Transverse colon (tissue), 4 donors: ENCODE data around the gene CDCA3. TPM values are rescaled to one million over a fixed set of nuclear protein-coding genes. Genes with fewer than 3 reads are reported as not detected.

ENCODE experiments used
- DNase-seq: peaks from one replicate; pipeline ENCODE4 v3.0.0-alpha.2; 2019
- H3K27ac ChIP-seq, 4 donors: fragments of 200-600 bp; sonication (generic); 2 replicates each; pipeline ENCODE4 v1.5.1; 2016 to 2018; ENCODE audit warnings: inconsistent platforms in 4 of 4
- H3K27me3 ChIP-seq: fragments of 200-600 bp; sonication (generic); 2 replicates; pipeline ENCODE4 v1.5.1; 2017; ENCODE audit warnings: inconsistent platforms
- H3K36me3 ChIP-seq, 4 donors: fragments of 200-600 bp; sonication (generic); 2 replicates each; pipeline ENCODE4 v1.5.1; 2017 to 2019; ENCODE audit warnings: inconsistent platforms in 4 of 4
- H3K4me1 ChIP-seq, 4 donors: fragments of 200-600 bp; sonication (generic); 2 replicates each; pipeline ENCODE4 v1.5.1; 2017 to 2020; ENCODE audit warnings: inconsistent platforms in 4 of 4
- H3K4me3 ChIP-seq, 4 donors: fragments of 200-600 bp; sonication (generic); 1 replicate in 1 of 4; 2 replicates in 3 of 4; pipeline versions ENCODE4 v1.5.1 to v1.6.1; 2017 to 2019; ENCODE audit warnings: inconsistent platforms in 4 of 4
- H3K9me3 ChIP-seq, 2 donors: fragments of 200-600 bp; sonication (generic); 2 replicates each; pipeline ENCODE4 v1.5.1; 2017 to 2019; ENCODE audit warnings: inconsistent platforms in 2 of 2
- EP300 ChIP-seq: sonication (generic); formaldehyde crosslinking; IDR thresholded peaks from one replicate; pipeline ENCODE4 v1.6.1; 2017; ENCODE audit warnings: antibody characterized with exemption, low read depth
- POLR2A ChIP-seq: fragments of 450-650 bp; IDR thresholded peaks from one replicate; pipeline ENCODE4 v1.6.1; 2016; ENCODE audit warnings: antibody characterized with exemption, mild to moderate bottlenecking, moderate library complexity
- POLR2AphosphoS5 ChIP-seq, 3 donors: sonication (generic); formaldehyde crosslinking; IDR thresholded peaks; one replicate each; pipeline ENCODE4 v1.6.1; 2016; ENCODE audit warnings: antibody characterized with exemption in 3 of 3
- WGBS, 2 donors: methylation state at CpG; one replicate each; pipeline ENCODE4 v1.1.5; 2018; ENCODE audit warnings: low coverage in 1 of 2; 5-methylcytosine and 5-hydroxymethylcytosine counted together
- in situ Hi-C, 4 donors: fragments of 200-750 bp; cut with MboI; loops; one replicate each; pipeline versions ENCODE4 v1.15.0 to v1.15.1; 2017; ENCODE audit warnings: low sequenced_read_pairs in 3 of 4, low pct_ligation_motif_present in 1 of 4, low pct_unique_long_range_greater_than_20kb in 1 of 4
- intact Hi-C: fragments of 100-400 bp; cut with DNase I; formaldehyde crosslinking; loops from one replicate; pipeline ENCODE4 v1.15.1; 2023; ENCODE audit warnings: low total_unique reads
- total RNA-seq, 4 donors: library from RNA; depleted of rRNA; stranded (reverse); fragments of >200 nt; gene quantifications; one replicate each; pipeline ENCODE4 v1.1.0, GENCODE V29; 2016
- TF ChIP-seq, protein P1 (sequence below), 5 experiments: fragments of 200-600 bp in 3 of 5; fragments of 450-650 bp in 2 of 5; sonication (generic) in 3 of 5; IDR thresholded peaks; 1 replicate in 2 of 5; 2 replicates in 3 of 5; pipeline ENCODE4 v1.5.1; 2016 to 2017; ENCODE audit warnings: antibody characterized with exemption in 5 of 5, inconsistent platforms in 3 of 5, mild to moderate bottlenecking in 2 of 5, moderate library complexity in 1 of 5

CDCA3 gene
- total RNA-seq, 4 donors from 2014 or later = 3.0 to 8.8 (median 3.3) TPM; not detected in 1

DNA sequence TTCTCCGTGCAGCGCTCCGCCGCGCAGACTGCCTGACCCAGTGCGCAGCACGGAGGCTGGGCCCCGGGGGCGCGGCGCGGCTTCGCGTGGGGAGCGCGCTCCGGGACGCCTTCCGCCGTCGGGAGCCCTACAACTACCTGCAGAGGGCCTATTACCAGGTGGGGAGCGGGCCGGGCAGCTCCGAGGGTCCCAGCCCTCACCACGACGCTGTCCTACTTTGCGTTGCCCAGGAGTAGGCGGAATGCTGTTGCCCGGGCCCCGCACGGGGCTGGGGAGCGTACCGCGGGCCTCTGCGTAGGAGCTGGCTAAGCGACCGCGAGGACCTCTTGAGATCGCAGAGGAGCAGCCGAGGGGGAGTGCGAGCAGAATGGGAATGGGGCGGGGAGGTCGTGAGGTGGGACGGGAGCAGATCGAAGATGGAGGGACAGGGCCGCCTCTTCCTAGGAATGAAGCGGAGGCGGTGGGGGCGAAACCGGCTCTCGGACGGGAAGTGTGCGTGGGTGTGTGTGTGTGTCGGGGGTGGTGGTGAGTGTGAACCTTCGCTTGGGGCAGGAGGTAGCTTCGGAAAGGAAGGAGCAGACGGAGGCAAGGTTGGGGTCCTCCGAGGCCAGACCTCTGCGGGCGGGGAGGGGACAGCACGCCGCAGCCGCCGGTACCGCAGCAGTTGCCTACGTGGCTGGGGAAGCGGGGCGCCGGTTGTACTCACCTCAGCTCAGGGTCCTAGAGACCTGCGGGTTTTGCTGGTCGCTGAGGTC, 22.1 kb downstream of the CDCA3 start:
- peaks cover 47% of the 10 kb centered on the region for H3K27me3 ChIP-seq
- peak overlapping the region; percentile 44 to 72 (median 61) for H3K4me3 ChIP-seq
- peaks cover 9 to 32% (median 19%) of the 10 kb centered on the region in 4 donors for H3K4me1 ChIP-seq
- peak; percentile 34 for TF ChIP-seq POLR2A
- no peak for TF ChIP-seq EP300
- 0% methylated on average over 32 of the region's 71 CpGs; no CpG with 5 or more reads in 1 of the 2 donors for WGBS, 2 donors
- H3K9me3 ChIP-seq = no peaks in the 10 kb centered on the region
- in situ Hi-C loops = loop anchor here in 3 of 4 donors (10.0 to 25.0 kb wide), 2 partner anchors 84 to 92 kb away; no protein-coding TSS in a partner anchor
- intact Hi-C loops = loop anchor here (5.0 kb wide), 1 partner anchor 92 kb away; no protein-coding TSS in a partner anchor
- H3K27ac ChIP-seq = peak overlapping the region; percentile 72 to 82 (median 76)
- DNase-seq = peak; percentile 57
- no peaks in the 10 kb centered on the region for H3K36me3 ChIP-seq

DNA sequence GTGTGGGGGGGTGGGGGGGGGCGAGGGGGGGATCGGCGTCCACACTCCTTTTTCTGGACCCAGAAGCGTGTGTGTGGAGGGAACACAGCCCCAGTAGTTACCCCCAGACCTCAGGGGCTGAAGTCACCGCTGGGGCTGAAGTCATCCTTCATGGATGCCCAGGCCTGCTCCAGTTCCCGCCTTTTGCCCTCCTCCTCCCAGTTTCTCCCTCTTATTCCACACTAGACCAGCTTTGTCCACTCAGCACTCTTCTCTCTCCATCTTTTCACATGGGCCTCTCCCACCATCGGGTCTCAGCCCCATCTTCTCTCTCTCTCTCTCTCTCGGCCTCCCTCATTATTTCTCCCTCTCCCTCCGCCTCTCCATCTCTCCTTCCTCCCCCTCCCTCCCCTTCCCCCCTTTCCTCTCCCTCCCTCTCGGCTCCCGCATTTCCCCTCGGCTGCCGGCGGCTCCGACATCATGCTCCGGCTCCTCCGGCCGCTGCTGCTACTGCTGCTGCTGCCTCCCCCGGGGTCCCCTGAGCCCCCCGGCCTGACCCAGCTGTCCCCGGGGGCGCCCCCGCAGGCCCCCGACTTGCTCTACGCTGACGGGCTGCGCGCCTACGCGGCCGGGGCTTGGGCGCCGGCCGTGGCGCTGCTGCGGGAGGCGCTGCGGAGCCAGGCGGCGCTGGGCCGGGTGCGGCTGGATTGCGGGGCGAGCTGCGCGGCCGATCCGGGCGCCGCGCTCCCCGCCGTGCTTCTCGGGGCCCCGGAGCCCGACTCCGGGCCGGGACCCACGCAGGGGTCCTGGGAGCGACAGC, 22.9 kb downstream of the CDCA3 start, which contains the start of gene P3H3:
Gene P3H3, plus strand, starts transcription at position 426 of the 799 bp plus-strand sequence. Its CDS starts 34 bp downstream, at position 460.
- in situ Hi-C loops = loop anchor here in 3 of 4 donors (10.0 to 25.0 kb wide), 2 partner anchors 83 to 91 kb away; no protein-coding TSS in a partner anchor
- DNase-seq = no peak

DNA sequence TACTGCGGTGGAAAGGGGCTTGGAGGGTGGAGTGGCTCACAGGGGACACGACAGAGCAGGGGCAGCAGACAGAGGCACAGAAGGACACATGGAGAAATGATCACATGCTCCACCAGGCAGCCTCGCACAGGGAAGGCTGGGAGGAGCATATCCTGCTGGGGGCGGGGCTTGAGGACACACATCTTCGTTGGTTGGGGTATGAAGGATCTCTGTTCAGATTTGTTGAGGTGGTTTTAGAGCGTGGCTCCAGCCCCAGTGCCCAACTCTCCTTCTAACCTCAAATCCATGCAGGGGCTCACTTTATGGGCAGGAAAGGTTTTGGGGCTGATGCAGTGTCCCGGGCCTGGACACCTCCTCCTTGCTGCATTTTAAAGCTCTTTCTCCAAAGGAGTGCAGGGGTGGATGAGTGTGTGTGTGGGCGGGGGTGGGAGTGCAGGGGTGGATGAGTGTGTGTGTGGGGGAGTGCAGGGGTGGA, 23.6 kb downstream of the CDCA3 start:
- Histone ChIP-seq H3K9me3 (no peaks in the 10 kb centered on the region), H3K4me3 (no peak overlapping the region), H3K27me3 (peaks cover 57% of the 10 kb centered on the region), H3K4me1 (peaks cover 9 to 33% (median 20%) of the 10 kb centered on the region in 4 donors), H3K27ac (peak overlapping the region; percentile 12 to 81 (median 28)), H3K36me3 (no peaks in the 10 kb centered on the region)
- TF ChIP-seq, protein P1, sequence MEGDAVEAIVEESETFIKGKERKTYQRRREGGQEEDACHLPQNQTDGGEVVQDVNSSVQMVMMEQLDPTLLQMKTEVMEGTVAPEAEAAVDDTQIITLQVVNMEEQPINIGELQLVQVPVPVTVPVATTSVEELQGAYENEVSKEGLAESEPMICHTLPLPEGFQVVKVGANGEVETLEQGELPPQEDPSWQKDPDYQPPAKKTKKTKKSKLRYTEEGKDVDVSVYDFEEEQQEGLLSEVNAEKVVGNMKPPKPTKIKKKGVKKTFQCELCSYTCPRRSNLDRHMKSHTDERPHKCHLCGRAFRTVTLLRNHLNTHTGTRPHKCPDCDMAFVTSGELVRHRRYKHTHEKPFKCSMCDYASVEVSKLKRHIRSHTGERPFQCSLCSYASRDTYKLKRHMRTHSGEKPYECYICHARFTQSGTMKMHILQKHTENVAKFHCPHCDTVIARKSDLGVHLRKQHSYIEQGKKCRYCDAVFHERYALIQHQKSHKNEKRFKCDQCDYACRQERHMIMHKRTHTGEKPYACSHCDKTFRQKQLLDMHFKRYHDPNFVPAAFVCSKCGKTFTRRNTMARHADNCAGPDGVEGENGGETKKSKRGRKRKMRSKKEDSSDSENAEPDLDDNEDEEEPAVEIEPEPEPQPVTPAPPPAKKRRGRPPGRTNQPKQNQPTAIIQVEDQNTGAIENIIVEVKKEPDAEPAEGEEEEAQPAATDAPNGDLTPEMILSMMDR (IDR thresholded peaks at IDR 0.05) = no peak
- TF ChIP-seq EP300 (no peak), POLR2A (no peak)
- in situ Hi-C loops = loop anchor here in 3 of 4 donors (10.0 to 25.0 kb wide), 2 partner anchors 83 to 90 kb away; no protein-coding TSS in a partner anchor
- intact Hi-C loops = loop anchor here (5.0 kb wide), 1 partner anchor 90 kb away; no protein-coding TSS in a partner anchor
- WGBS, 2 donors = 0 to 10% methylated on average over 3 to 8 of the region's 8 CpGs
- DNase-seq = peak; percentile 82

More for the DNA sequence above, 22.9 kb downstream of the CDCA3 start, which contains the start of gene P3H3:
- Histone ChIP-seq H3K4me3 (peak within 1 kb of the TSS; percentile 44 to 72 (median 61)), H3K36me3 (no peaks in the 10 kb centered on the region), H3K9me3 (no peaks in the 10 kb centered on the region), H3K4me1 (peaks cover 9 to 32% (median 19%) of the 10 kb centered on the region in 4 donors), H3K27ac (peak within 1 kb of the TSS; percentile 72 to 82 (median 76)), H3K27me3 (peaks cover 53% of the 10 kb centered on the region)
- WGBS, 2 donors = 2 to 12% methylated on average over 6 to 33 of the region's 60 CpGs
- TF ChIP-seq, protein P1 (IDR thresholded peaks at IDR 0.05) = peak in 1 of 5 experiments; percentile 6
- TF ChIP-seq EP300 (no peak), POLR2AphosphoS5 (IDR thresholded peaks at IDR 0.05) (no peak), POLR2A (no peak)
- intact Hi-C loops = loop anchor here (5.0 kb wide), 1 partner anchor 91 kb away; no protein-coding TSS in a partner anchor

DNA sequence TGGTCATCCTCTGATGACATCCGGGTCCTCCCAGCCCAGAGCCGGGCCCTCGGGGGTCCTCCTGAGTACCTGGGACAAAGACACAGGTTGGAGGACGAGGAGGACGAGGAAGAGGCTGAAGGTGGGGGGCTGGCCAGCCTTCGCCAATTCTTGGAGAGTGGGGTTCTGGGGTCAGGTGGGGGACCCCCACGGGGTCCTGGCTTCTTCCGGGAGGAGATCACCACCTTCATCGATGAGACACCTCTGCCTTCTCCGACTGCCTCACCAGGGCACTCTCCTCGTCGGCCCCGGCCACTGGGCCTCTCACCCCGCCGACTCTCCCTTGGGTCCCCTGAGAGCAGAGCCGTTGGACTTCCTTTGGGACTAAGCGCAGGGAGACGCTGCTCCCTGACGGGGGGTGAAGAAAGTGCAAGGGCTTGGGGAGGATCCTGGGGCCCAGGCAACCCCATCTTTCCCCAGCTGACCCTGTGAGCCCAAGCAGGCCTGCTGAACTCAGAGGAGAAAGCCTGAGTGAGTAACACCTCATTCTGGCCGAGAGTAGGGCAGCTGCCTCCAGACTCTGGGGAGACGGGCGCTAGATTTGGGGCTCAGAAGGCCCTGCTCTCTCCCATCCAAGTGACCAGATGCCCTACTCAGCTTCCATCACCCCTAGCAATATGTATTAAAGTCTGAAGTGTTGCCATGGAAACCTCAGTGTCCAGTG, 24.2 kb downstream of the CDCA3 start:
- WGBS, 2 donors = 69 to 81% methylated on average over 8 to 21 of the region's 22 CpGs
- intact Hi-C loops = loop anchor here (5.0 kb wide), 1 partner anchor 90 kb away; no protein-coding TSS in a partner anchor
- no peaks in the 10 kb centered on the region for H3K36me3 ChIP-seq
- no peak overlapping the region for H3K4me3 ChIP-seq
- in situ Hi-C loops = loop anchor here in 3 of 4 donors (10.0 to 25.0 kb wide), 2 partner anchors 82 to 90 kb away; no protein-coding TSS in a partner anchor
- peak overlapping the region; percentile 12 to 81 (median 28) for H3K27ac ChIP-seq
- H3K4me1 ChIP-seq = peaks cover 12 to 39% (median 25%) of the 10 kb centered on the region in 4 donors
- no peaks in the 10 kb centered on the region for H3K9me3 ChIP-seq
- peaks cover 63% of the 10 kb centered on the region for H3K27me3 ChIP-seq
- DNase-seq = no peak
- TF ChIP-seq POLR2A (no peak), POLR2AphosphoS5 (IDR thresholded peaks at IDR 0.05) (no peak), EP300 (no peak)
- TF ChIP-seq, protein P1 (IDR thresholded peaks at IDR 0.05) = no peak
